Hypothalamus (tissue), 51 donors: ENCODE data around the gene ITPKB.
A peak's percentile ranks its signal among the peaks of the same experiment; 100 is the strongest.
"Not testable (repeated sequence)": the region's sequence is repeated elsewhere in the genome, so short reads cannot be mapped to it uniquely, and the experiment has no call there.

Experiments used
- DNase-seq, 51 donors: peaks; one replicate each; lab custom pipeline; 2025; lab: John Stamatoyannopoulos, UW

Gene ITPKB

DNA sequence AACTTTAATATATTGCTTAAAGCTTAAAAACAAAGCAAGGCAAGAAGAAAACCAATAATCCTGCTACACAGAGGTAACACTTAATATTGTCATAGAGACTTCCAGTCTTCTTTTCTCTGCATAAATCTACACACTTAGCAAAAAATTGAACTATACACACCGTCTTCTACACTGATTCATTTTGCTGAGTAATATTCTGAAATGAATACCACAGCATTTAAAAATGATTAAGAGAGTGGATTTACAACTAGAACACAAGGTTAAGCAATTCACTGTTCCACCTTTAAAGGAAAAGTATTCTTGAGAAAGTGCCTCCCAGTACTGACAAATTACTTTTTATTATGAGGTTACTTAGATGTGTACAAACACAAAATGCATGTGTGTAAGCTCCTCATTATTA, 22.2 kb upstream of the ITPKB start:
- no peak for DNase-seq

- DNase-seq = no peak
Measured at GRCh38 chr1:226754793-226755533, 15.9 kb upstream of the ITPKB start.

- no peak for DNase-seq
Measured at GRCh38 chr1:226754097-226754496, 15.0 kb upstream of the ITPKB start.

- DNase-seq = no peak
Measured at GRCh38 chr1:226751703-226752102, 12.6 kb upstream of the ITPKB start.

GRCh38 chr1:226751214-226751613, 12.1 kb upstream of the ITPKB start:
- no peak for DNase-seq

DNA sequence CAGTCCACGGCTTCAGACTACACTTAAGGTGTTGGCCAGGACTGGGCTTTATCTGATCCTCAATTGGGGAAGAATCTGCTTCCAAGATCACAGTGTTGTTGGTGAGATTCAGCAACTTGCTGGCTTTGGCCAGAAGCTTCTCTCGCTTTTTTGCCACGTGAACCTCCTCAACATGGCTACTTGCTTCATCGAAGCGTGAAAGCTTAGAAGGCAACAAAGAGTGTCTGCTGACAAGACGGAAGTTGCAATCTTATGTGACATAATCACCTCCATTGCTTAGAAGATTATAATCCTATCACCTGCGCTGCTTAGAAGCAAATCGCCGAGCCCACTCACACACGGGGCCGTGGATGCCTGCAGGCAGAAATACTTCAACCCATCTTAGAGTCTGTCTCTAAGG, 10.4 kb upstream of the ITPKB start:
- no peak for DNase-seq

DNA sequence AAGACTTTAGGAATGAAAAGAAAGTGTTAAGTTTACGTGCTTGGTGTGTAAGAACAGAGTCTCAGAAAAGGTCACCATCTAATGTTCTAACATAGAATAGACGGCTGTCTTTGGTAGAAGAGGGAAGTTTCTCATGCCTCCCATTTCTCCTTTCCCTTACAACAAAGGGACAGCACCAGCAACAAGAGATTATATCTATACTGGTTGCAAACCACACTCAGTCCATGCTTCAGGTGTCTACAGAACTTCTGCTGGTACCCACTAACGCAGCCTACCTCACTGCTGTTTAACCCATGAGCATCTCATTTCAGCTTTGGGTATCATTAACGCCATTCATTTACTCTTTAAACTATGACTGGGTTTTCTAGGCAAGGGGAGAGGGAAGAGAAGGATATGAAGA, 9.2 kb upstream of the ITPKB start:
- no peak for DNase-seq

GRCh38 chr1:226747519-226748263, 8.6 kb upstream of the ITPKB start:
- DNase-seq = not testable (repeated sequence)

- DNase-seq = no peak
Measured at GRCh38 chr1:226743259-226743658, 4.2 kb upstream of the ITPKB start.

DNA sequence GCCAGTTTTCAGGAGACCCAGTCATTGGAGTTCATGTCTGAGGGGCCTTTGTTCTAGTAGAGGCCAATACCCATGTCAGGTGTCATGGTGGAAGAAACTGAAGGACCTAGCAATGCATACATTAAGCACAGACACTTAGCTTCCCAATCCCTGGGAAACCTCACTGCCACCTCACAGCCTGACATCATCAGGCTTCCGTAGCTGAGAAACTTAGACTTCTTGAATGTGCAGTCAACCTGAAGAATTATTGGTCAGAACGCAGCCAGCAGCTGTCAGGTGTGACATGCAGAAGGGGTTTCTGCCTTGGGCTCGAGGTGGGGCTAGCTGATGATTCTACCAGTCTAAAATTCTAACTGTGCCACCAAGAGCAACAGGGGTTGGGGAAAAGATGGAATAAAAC, 1.9 kb upstream of the ITPKB start:
- DNase-seq = no peak

GRCh38 chr1:226739696-226740065, 599 bp upstream of the ITPKB start:
- no peak for DNase-seq

DNA sequence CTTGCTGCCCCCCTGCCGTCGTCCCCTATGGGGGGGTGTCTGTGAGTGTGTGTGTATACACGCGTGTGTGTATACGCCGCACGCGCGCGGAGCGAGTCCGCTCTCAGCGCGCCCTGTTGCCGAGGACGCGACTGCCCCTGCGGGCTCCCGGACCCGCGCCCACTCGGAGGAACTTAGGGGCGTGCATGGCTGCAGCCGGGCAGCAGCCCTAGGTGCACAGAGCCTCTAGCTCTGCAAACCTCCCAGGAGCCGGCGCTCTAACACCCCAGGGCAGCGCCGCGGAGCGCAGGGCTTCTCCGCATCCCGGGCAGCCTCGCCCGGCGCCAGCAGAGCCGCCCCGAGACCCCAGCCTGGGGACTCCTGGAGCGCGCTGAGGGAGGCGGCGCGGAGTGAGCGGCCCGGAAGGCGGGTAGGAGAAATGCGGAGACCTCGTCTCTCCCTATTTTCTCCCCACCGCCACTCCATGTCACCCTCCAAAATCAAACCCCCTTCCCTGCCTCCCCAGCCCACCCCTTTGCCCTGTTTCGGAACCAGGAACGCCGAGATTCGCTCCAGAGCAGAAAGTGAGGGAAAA, 574 bp downstream of the ITPKB start:
- DNase-seq = peak in 15 of 51 donors; percentile 37 to 82 (median 66)

DNA sequence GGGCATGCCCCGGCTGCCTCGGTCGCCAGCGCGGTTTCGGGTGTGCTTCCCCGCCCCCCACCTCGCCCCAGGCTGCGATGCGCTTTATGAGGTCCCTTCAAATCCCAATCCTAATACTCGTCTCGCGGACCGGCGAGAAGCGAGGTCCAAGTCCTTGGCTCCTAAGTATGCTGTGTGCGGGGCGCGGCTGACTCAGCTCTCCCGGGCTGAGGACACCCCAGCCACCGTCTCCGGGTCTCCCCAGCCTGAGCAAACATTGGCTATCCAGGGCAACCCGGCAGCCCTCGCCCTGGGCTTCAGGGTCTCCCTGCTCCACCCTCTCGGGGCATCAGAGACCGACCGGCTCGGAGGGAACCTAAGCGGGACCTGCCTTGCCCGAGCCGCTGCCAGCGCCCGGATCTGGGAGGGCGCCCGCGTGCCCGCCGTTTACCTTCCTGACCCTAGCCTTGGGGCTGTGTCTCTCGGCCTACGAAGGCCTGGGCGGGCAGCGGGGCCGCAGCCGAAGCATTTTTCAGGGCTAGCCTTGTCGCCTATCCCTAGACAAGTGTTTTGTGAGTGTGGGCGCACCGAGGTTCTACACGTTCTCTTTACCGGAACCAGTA, 1.2 kb downstream of the ITPKB start:
- peak in 30 of 51 donors; percentile 38 to 84 (median 65) for DNase-seq

DNA sequence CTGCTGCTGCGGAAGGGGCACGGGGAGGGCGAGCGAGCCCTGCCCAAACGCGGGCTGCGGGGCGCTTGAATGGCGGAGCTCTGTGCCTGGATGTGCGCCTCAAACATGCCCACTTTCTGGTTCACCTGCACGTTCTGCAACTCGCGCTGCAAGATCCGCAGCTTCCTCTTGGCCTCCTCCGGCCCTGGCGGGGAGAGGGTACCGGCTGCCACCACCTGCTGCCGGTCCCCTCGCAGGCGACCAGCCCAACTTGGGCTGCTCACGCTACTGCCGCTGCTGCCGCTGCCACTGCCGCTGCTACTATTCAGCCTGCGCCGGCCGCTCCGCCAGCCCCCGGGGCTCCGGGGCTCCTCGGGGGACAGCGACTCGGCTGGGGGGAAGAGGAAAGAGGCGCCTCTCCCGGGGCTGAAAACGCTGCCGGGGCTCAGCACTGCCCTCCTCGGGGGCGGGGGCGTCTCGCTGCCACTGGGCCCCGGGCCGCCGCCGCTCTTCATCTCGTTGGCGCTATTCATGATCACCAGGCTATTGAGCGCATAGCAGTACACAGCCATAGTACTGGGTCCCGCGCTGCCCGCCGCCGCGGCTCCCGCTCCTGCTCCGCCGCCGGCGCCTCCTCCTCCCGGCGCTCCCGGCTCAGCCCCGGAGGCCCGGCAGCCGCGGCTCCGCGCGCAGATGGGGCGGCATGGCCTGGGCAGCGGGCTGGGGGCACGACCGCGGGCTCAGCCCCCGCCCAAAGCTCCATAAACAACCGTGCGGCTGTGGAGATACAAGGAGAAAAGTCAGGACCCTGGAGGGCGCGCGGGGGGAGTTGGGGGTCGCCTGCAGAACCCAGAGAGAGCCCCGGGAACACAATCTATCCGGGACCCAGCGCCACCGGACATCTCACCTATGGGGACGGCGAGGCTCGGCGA, 1.9 kb downstream of the ITPKB start:
- DNase-seq = peak in 35 of 51 donors; percentile 29 to 80 (median 64)

DNA sequence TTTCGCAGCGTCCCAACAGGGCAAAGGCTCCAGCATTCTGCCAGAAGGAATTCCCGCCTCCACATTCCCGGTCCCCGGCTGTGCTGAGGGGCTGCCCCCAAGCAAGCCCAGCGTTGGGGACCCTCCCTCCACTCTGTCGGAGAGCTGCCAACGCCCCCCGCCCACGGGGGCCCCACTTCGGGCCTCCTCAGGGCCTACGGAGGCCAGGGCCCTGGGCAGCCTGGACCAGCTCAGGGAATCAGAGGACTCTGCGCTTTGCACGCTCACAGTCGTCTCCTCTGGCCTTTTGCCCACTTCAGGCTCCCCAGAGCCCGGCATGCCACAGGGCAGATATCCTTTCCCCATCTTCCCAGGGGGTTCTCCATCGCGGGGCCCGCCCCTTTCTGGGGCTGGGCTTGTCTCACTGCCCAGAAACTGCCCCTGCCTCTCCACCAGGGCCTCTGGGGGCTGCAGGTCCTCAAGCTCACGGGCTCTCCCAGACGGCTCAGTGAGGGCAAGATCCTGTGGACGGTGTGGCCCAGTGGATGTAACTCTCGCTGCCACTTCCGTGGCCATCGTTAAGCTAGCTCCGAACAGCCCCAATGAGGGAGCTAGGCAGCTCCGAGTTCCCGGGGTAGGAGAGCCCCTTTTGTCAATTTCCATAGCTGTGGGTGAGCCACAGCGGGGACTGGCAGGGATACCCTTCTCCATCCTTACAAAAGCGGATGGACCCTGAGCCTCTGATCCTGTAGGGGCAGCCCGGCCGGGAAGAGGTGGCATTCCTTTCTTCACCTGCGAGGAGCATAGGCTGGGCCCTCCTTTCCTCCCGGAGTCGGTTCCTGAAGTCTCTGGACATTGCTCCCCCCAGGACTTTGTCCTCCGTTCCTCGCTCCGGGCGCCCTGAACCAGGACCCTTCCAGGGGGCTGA, 2.8 kb downstream of the ITPKB start:
- peak in 31 of 51 donors; percentile 40 to 77 (median 60) for DNase-seq

DNA sequence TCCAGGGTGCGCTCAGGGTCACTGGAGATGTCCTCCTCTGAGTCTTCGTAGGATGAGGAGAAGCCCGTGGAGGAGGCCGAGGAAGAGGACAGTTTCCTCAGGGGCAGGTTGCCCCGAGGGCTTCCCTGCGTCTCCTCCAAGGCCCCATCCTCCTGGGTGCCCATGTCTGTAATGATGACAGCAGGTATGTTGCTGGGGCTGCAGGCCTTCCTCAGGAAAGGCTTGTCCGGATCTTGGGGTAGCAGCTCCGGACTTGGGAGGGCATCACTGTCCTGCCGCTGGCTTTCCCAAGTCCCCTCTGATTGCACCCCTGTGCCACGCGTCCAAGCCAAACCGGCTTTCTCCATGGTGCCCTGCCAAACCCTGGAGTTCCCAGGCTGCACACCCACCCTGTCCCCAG, 3.5 kb downstream of the ITPKB start:
- no peak for DNase-seq

GRCh38 chr1:226734611-226735153, 4.4 kb downstream of the ITPKB start:
- no peak for DNase-seq

GRCh38 chr1:226733876-226734275, 5.2 kb downstream of the ITPKB start:
- no peak for DNase-seq

- no peak for DNase-seq
Measured at GRCh38 chr1:226733304-226733703, 5.8 kb downstream of the ITPKB start.
